Endothelial cell of hepatic sinusoid (primary cell): Measurements from ENCODE around the gene TRPC4AP.
"Not testable (repeated sequence)": the region's sequence is repeated elsewhere in the genome, so short reads cannot be mapped to it uniquely, and the experiment has no call there.

Experiments used
- in situ Hi-C: cut with HindIII; loops from 2 replicates; pipeline ENCODE4 v1.10.0; 2017; ENCODE audit warnings: low sequenced_read_pairs

Gene TRPC4AP

GRCh38 chr20:35092524-35093266, at the start of gene TRPC4AP:
TSS of gene TRPC4AP (minus strand) at chr20:35092807. CDS start at chr20:35092781, 26 bp downstream.
- in situ Hi-C loops: no loop called here

GRCh38 chr20:35135867-35136586, 43.4 kb upstream of the TRPC4AP start:
- in situ Hi-C loops: no loop called here

- in situ Hi-C loops: no loop called here
Observed at GRCh38 chr20:35134880-35135279, 42.3 kb upstream of the TRPC4AP start.

GRCh38 chr20:35134472-35134871, 41.9 kb upstream of the TRPC4AP start:
- in situ Hi-C loops: no loop called here

- in situ Hi-C loops: no loop called here
Observed at GRCh38 chr20:35133735-35134134, 41.1 kb upstream of the TRPC4AP start.

- in situ Hi-C loops: no loop called here
Observed at GRCh38 chr20:35133031-35133430, 40.4 kb upstream of the TRPC4AP start.

- in situ Hi-C loops: no loop called here
Observed at GRCh38 chr20:35131934-35132333, 39.3 kb upstream of the TRPC4AP start.

GRCh38 chr20:35129647-35130069, 37.1 kb upstream of the TRPC4AP start:
- in situ Hi-C loops: no loop called here

GRCh38 chr20:35125753-35126152, 33.1 kb upstream of the TRPC4AP start:
- in situ Hi-C loops: no loop called here

- in situ Hi-C loops: loop anchor here (5.0 kb wide), 1 partner anchor 74 kb away; no protein-coding TSS in a partner anchor
Observed at GRCh38 chr20:35122756-35123405, 30.3 kb upstream of the TRPC4AP start.

GRCh38 chr20:35121186-35121585, 28.6 kb upstream of the TRPC4AP start:
- in situ Hi-C loops: loop anchor here (5.0 kb wide), 1 partner anchor 76 kb away; no protein-coding TSS in a partner anchor

- in situ Hi-C loops: loop anchor here (5.0 kb wide), 1 partner anchor 77 kb away; no protein-coding TSS in a partner anchor
Observed at GRCh38 chr20:35120012-35120701, 27.6 kb upstream of the TRPC4AP start.

GRCh38 chr20:35117629-35118028, 25.0 kb upstream of the TRPC4AP start:
- in situ Hi-C loops: no loop called here

- in situ Hi-C loops: no loop called here
Observed at GRCh38 chr20:35117196-35117595, 24.6 kb upstream of the TRPC4AP start.

- in situ Hi-C loops: no loop called here
Observed at GRCh38 chr20:35116258-35116657, 23.7 kb upstream of the TRPC4AP start.

- in situ Hi-C loops: no loop called here
Observed at GRCh38 chr20:35115606-35116005, 23.0 kb upstream of the TRPC4AP start.

GRCh38 chr20:35112276-35112675, 19.7 kb upstream of the TRPC4AP start:
- in situ Hi-C loops: not testable (repeated sequence)

- in situ Hi-C loops: no loop called here
Observed at GRCh38 chr20:35111141-35111888, 18.7 kb upstream of the TRPC4AP start.

GRCh38 chr20:35108921-35109320, 16.3 kb upstream of the TRPC4AP start:
- in situ Hi-C loops: no loop called here

- in situ Hi-C loops: no loop called here
Observed at GRCh38 chr20:35106827-35107380, 14.3 kb upstream of the TRPC4AP start.
